Measurements from ENCODE around the gene MRPL48.

The MRPL48 gene

GRCh38 chr11:73792584-73792983 is 4.9 kb downstream of the MRPL48 start:
- Mint-ChIP-seq H3K9me3 (no peaks in the 10 kb centered on the region), H3K27ac (peak overlapping the region; percentile 17), H3K36me3 (ENCODE audit: low read depth) (peaks cover 47% of the 10 kb centered on the region)

DNA sequence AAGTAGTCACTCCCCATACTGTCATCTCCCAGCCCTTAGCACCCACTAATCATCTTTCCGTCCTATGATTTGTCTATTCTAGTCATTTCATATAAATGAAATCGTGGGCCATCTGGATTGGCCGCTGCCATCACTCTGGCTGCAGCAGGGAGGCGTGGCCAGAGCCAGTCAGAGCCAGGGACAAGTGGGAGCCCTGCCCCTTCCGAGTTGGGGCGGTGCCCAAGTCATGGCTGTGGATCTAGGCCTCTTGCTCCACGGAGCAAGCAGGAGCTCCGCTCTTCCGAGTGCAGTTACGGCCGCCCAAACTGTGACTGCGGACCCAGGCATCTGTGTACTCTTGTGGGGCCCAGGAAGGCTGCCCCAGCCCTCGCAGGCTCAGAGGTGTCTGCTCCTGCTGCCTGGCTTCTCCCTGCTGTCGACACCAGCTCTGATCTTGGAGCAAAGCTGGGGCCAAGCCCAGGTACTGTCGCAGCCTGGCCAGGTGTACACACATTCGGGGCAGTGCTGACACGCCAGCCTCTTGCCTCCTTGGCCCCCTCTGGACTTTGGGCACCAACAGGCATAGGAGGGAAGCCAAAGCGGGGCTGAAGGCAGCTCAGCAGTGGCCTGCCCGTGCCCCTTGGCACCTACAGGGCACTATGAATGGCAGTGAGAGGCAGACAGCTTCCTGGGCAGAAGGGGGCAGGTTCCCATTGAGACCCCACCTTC is 8.4 kb downstream of the MRPL48 start:
- Mint-ChIP-seq H3K36me3 (ENCODE audit: low read depth) (peaks cover 42% of the 10 kb centered on the region), H3K9me3 (no peaks in the 10 kb centered on the region), H3K27me3 (no peaks in the 10 kb centered on the region), H3K4me3 (no peak overlapping the region), H3K27ac (no peak overlapping the region), H3K4me1 (ENCODE audit: low read depth) (peaks cover 12% of the 10 kb centered on the region)
- no peak for DNase-seq

More at GRCh38 chr11:73792584-73792983, 4.9 kb downstream of the MRPL48 start:
- Mint-ChIP-seq H3K4me1 (ENCODE audit: low read depth) (peaks cover 25% of the 10 kb centered on the region), H3K27me3 (no peaks in the 10 kb centered on the region), H3K4me3 (no peak overlapping the region)
- no peak for DNase-seq

DNA sequence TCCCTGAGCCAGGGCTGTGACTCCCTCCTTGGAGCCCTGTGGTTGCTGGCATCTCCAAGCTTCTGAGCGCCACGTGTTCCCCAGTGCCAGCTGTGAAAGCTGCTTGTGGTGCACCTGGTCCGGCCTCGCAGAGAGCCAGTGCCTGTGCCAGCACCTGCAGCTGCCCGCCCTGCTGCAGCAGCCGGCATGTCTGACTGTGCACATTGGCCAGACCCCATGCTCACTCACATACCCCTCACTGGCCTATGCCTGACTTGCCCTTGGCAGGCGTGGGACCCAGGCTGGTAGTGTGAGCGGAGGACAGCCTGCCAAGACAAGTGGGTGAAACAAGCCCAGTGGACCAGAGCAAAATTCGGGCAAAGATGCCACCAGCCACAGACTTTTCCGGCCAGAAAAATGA is 9.8 kb downstream of the MRPL48 start:
- H3K4me3 Mint-ChIP-seq: no peak overlapping the region
- H3K27me3 Mint-ChIP-seq: no peaks in the 10 kb centered on the region
- peaks cover 35% of the 10 kb centered on the region for H3K36me3 Mint-ChIP-seq (ENCODE audit: low read depth)
- DNase-seq: no peak
- peaks cover 3% of the 10 kb centered on the region for H3K4me1 Mint-ChIP-seq (ENCODE audit: low read depth)
- H3K27ac Mint-ChIP-seq: no peak overlapping the region
- H3K9me3 Mint-ChIP-seq: no peaks in the 10 kb centered on the region

- no peaks in the 10 kb centered on the region for H3K9me3 Mint-ChIP-seq
- no peak overlapping the region for H3K27ac Mint-ChIP-seq
- peaks cover 29% of the 10 kb centered on the region for H3K36me3 Mint-ChIP-seq (ENCODE audit: low read depth)
Observed at GRCh38 chr11:73800276-73800806, 12.7 kb downstream of the MRPL48 start.

DNA sequence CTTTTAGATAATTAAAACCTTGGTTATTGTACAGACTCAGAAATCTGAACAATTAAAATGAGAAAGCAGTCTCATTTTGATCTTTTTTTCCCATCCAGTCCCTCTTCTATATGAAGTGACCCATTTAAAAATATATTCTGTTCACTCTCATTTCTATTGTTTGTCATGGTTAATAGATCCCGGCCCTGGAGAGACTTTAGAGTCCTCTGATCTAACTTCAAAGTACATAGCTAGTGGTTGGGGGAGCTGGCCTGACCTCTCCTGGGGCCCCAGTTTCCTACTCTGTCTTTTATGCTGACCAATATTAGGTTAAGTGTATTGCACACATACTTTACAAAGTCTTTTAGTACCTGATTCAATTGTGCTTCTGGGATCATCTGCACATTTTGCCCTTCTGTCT is 13.5 kb downstream of the MRPL48 start:
- Mint-ChIP-seq H3K27ac (no peak overlapping the region), H3K4me3 (no peak overlapping the region), H3K9me3 (no peaks in the 10 kb centered on the region), H3K36me3 (ENCODE audit: low read depth) (peaks cover 32% of the 10 kb centered on the region), H3K4me1 (ENCODE audit: low read depth) (peaks cover 3% of the 10 kb centered on the region), H3K27me3 (no peaks in the 10 kb centered on the region)
- DNase-seq: no peak

More at GRCh38 chr11:73800276-73800806, 12.7 kb downstream of the MRPL48 start:
- Mint-ChIP-seq H3K27me3 (no peaks in the 10 kb centered on the region), H3K4me1 (ENCODE audit: low read depth) (no peaks in the 10 kb centered on the region), H3K4me3 (no peak overlapping the region)
- no peak for DNase-seq

DNA sequence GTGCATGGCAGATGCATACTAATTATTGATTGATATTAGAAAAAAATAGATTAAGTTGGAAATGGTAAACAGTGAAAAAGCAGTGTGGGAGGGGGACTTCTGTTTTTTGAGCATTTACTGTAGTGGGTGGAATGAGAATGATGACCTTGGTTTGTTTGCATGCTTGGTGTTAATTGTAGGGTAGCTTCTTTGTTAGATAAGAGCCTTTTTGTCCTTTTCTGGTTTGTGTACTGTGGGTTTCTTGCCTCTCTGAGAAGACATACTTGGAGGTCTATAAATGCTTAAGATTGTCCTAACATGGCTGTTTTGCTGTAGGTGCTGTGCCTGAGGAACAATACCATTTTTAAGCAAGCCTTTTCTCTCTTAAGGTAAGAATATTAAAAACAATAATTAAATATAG is 17.0 kb downstream of the MRPL48 start:
- H3K36me3 Mint-ChIP-seq (ENCODE audit: low read depth): peaks cover 49% of the 10 kb centered on the region

DNA sequence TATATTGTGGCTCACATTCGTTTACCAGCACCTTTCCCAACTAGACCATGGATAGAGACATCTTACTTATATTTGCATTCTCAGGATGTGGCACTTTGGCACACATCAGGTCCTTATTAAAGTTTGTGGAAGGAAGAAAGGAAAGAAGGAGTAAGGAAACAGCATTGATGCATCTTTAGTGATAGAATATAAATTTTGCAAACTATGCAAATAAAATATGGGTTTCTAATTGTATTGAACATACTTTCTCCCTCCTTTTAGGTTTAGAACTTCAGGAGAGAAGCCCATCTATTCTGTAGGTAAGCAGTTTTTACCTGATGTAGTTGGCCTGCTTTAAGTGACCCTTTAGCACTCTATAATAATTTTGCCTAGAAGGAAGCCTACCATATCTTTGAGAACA is 20.4 kb downstream of the MRPL48 start:
- Mint-ChIP-seq H3K9me3 (no peaks in the 10 kb centered on the region), H3K27me3 (no peaks in the 10 kb centered on the region), H3K36me3 (ENCODE audit: low read depth) (peaks cover 63% of the 10 kb centered on the region), H3K4me3 (no peak overlapping the region), H3K27ac (no peak overlapping the region), H3K4me1 (ENCODE audit: low read depth) (peaks cover 5% of the 10 kb centered on the region)
- no peak for DNase-seq

More for the DNA sequence above, 17.0 kb downstream of the MRPL48 start:
- Mint-ChIP-seq H3K4me1 (ENCODE audit: low read depth) (peaks cover 3% of the 10 kb centered on the region), H3K27me3 (no peaks in the 10 kb centered on the region), H3K4me3 (no peak overlapping the region), H3K9me3 (no peaks in the 10 kb centered on the region), H3K27ac (no peak overlapping the region)
- no peak for DNase-seq

DNA sequence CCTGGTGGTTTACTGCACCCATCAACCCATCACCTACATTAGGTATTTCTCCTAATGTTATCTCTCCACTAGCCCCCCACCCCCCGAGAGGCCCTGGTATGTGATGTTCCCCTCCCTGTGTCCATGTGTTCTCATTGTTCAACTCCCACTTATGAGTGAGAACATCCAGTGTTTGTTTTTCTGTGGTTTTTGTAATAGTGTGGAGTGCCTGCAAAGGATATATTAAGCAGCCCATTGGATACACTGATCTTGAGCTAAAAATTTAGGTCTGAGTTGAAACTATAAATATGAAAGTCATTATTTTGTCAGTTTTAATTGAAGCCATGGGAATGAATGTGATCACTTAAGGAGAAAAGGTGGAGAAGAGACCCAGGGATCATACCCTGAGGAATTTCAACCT is 23.0 kb downstream of the MRPL48 start:
- Mint-ChIP-seq H3K4me3 (no peak overlapping the region), H3K9me3 (no peaks in the 10 kb centered on the region), H3K27me3 (no peaks in the 10 kb centered on the region), H3K4me1 (ENCODE audit: low read depth) (peaks cover 9% of the 10 kb centered on the region), H3K27ac (no peak overlapping the region), H3K36me3 (ENCODE audit: low read depth) (peaks cover 67% of the 10 kb centered on the region)
- no peak for DNase-seq

- H3K9me3 Mint-ChIP-seq: no peaks in the 10 kb centered on the region
- H3K27ac Mint-ChIP-seq: no peak overlapping the region
- H3K27me3 Mint-ChIP-seq: no peaks in the 10 kb centered on the region
Observed at GRCh38 chr11:73812234-73812633, 24.6 kb downstream of the MRPL48 start.

DNA sequence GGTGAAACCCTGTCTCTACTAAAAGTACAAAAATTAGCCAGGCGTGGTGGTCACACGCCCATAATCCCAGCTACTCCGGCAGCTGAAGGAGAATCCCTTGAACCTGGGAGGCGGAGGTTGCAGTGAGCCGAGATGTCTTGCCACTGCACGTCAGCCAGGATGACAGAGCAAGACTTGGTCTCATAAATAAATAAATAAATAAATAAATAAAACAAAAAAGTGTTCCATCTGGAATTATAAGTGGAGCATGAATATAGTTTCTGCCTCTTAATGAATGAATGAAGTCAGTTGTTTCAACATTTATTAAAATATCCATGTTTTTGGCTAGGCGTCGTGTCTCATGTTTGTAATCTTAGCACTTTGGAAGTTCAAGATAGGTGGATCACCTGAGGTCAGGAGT is 27.1 kb downstream of the MRPL48 start:
- H3K4me3 Mint-ChIP-seq: no peak overlapping the region
- H3K4me1 Mint-ChIP-seq (ENCODE audit: low read depth): peaks cover 5% of the 10 kb centered on the region
- H3K27ac Mint-ChIP-seq: no peak overlapping the region
- peaks cover 42% of the 10 kb centered on the region for H3K36me3 Mint-ChIP-seq (ENCODE audit: low read depth)
- no peaks in the 10 kb centered on the region for H3K27me3 Mint-ChIP-seq
- no peak for DNase-seq
- no peaks in the 10 kb centered on the region for H3K9me3 Mint-ChIP-seq

More at GRCh38 chr11:73812234-73812633, 24.6 kb downstream of the MRPL48 start:
- Mint-ChIP-seq H3K4me1 (ENCODE audit: low read depth) (peaks cover 5% of the 10 kb centered on the region), H3K36me3 (ENCODE audit: low read depth) (peaks cover 56% of the 10 kb centered on the region), H3K4me3 (no peak overlapping the region)
- DNase-seq: no peak

- H3K9me3 Mint-ChIP-seq: no peaks in the 10 kb centered on the region
- peaks cover 30% of the 10 kb centered on the region for H3K36me3 Mint-ChIP-seq (ENCODE audit: low read depth)
- no peak for DNase-seq
- H3K27me3 Mint-ChIP-seq: no peaks in the 10 kb centered on the region
- H3K4me1 Mint-ChIP-seq (ENCODE audit: low read depth): peaks cover 3% of the 10 kb centered on the region
- no peak overlapping the region for H3K4me3 Mint-ChIP-seq
- H3K27ac Mint-ChIP-seq: no peak overlapping the region
Observed at GRCh38 chr11:73818846-73819245, 31.2 kb downstream of the MRPL48 start.

GRCh38 chr11:73830261-73830660 is 42.6 kb downstream of the MRPL48 start:
- no peak for DNase-seq
- H3K4me3 Mint-ChIP-seq: no peak overlapping the region
- peaks cover 66% of the 10 kb centered on the region for H3K36me3 Mint-ChIP-seq (ENCODE audit: low read depth)
- no peaks in the 10 kb centered on the region for H3K4me1 Mint-ChIP-seq (ENCODE audit: low read depth)
- no peaks in the 10 kb centered on the region for H3K9me3 Mint-ChIP-seq
- no peaks in the 10 kb centered on the region for H3K27me3 Mint-ChIP-seq
- H3K27ac Mint-ChIP-seq: no peak overlapping the region

- peaks cover 63% of the 10 kb centered on the region for H3K36me3 Mint-ChIP-seq (ENCODE audit: low read depth)
- no peaks in the 10 kb centered on the region for H3K27me3 Mint-ChIP-seq
Observed at GRCh38 chr11:73833067-73833466, 45.4 kb downstream of the MRPL48 start.

DNA sequence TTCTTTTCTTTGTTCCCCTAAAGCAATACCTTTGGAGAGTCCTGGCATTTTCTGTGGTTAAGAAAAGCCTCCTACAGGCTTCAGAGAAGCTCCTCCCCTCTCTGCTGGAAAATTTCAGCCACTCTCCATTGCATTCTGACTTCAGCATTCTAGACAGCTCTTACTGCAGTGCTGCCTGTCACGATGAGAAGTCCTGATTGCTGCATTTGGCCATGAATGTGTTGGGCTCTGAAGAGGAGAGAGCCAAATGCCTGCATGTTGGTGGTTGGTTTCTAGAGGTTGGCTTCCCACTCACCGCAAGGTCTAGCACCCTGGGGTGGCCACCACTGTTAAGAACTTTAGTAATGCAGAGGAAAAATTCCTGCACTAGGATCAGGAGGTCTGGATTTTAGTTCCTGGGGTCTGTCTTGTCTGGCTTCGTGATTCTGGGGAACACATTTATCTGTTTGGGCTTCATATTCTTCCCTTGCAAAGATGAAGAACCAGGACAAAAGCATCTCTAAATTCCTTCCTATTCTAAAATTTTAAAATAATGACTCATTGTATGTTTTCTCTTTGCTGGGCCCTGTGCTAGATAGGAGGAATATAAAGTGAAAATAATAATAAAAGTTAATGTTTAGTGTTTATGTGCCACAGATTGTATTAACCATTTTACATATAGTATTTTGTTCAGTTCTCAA is 50.9 kb downstream of the MRPL48 start:
- H3K27ac Mint-ChIP-seq: no peak overlapping the region
- H3K4me3 Mint-ChIP-seq: no peak overlapping the region
- no peaks in the 10 kb centered on the region for H3K27me3 Mint-ChIP-seq
- no peak for DNase-seq
- peaks cover 58% of the 10 kb centered on the region for H3K36me3 Mint-ChIP-seq (ENCODE audit: low read depth)
- no peaks in the 10 kb centered on the region for H3K4me1 Mint-ChIP-seq (ENCODE audit: low read depth)
- H3K9me3 Mint-ChIP-seq: no peaks in the 10 kb centered on the region

More at GRCh38 chr11:73833067-73833466, 45.4 kb downstream of the MRPL48 start:
- no peaks in the 10 kb centered on the region for H3K4me1 Mint-ChIP-seq (ENCODE audit: low read depth)
- no peak overlapping the region for H3K27ac Mint-ChIP-seq
- no peak for DNase-seq
- H3K9me3 Mint-ChIP-seq: no peaks in the 10 kb centered on the region
- no peak overlapping the region for H3K4me3 Mint-ChIP-seq

DNA sequence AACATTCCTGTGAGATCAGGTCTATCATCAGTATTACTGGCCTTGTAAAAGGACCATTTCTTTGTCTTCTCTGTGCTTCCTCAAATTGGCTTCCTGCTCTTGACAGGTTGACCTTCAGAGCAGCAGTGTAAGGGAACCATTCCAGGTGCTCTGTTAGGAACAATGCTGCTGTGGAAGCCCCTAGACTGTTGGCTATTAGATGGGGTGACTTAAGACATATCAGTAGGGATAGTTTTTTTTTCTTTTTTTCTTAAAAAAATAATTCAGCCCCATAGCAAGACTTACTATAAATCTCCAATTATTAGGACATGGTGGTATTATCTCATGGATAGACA is 51.4 kb downstream of the MRPL48 start:
- Mint-ChIP-seq H3K4me1 (ENCODE audit: low read depth) (no peaks in the 10 kb centered on the region), H3K4me3 (no peak overlapping the region), H3K9me3 (no peaks in the 10 kb centered on the region), H3K36me3 (ENCODE audit: low read depth) (peaks cover 60% of the 10 kb centered on the region), H3K27me3 (no peaks in the 10 kb centered on the region), H3K27ac (no peak overlapping the region)
- no peak for DNase-seq
